MCF 10A (cell line): ENCODE results near the gene CARS1. TPM values are rescaled to one million over a fixed set of nuclear protein-coding genes. Genes with fewer than 3 reads are reported as not detected.
A peak's percentile ranks its signal among the peaks of the same experiment; 100 is the strongest.

ENCODE experiments used
- BruUV-seq: library from RNA; stranded (reverse); fragments of 400-500 nt; replicated peaks from 2 replicates; lab custom pipeline; 2021; lab: Mats Ljungman, UMichigan
- CTCF ChIA-PET: fragments of 300-600 bp; sonication (Branson Sonifier 250); formaldehyde crosslinking; extraction: SDS; loops from one replicate; lab custom pipeline; 2021; ENCODE audit warnings: antibody characterized with exemption, inconsistent platforms; lab: Yijun Ruan, JAX
- POLR2A ChIA-PET: fragments of 300-600, 350-650 bp; sonication (Branson Sonifier 250); formaldehyde crosslinking; extraction: SDS; loops from one replicate; lab custom pipeline; 2020; ENCODE audit warnings: antibody characterized with exemption, inconsistent platforms; lab: Yijun Ruan, JAX
- DNase-seq: peaks from one replicate; pipeline ENCODE4 v3.0.0-alpha.2; 2018; ENCODE audit not compliant: unreplicated experiment
- H3K27ac Mint-ChIP-seq: one replicate; pipeline ENCODE4 v1.8.0; 2022; ENCODE audit warnings: mild to moderate bottlenecking, low read depth, mixed read lengths; ENCODE audit not compliant: unreplicated experiment
- H3K27me3 Mint-ChIP-seq: one replicate; pipeline ENCODE4 v1.8.0; 2022; ENCODE audit warnings: mixed read lengths; ENCODE audit not compliant: insufficient read depth, unreplicated experiment
- H3K36me3 Mint-ChIP-seq: one replicate; pipeline ENCODE4 v1.8.0; 2022; ENCODE audit warnings: mild to moderate bottlenecking, moderate library complexity, mixed read lengths; ENCODE audit not compliant: insufficient read depth, unreplicated experiment
- H3K4me1 Mint-ChIP-seq: one replicate; pipeline ENCODE4 v1.8.0; 2022; ENCODE audit warnings: mixed read lengths; ENCODE audit not compliant: insufficient read depth, unreplicated experiment
- H3K4me3 Mint-ChIP-seq: one replicate; pipeline ENCODE4 v1.8.0; 2022; ENCODE audit warnings: mild to moderate bottlenecking, moderate library complexity, mixed read lengths; ENCODE audit not compliant: unreplicated experiment
- H3K9me3 Mint-ChIP-seq: one replicate; pipeline ENCODE4 v1.8.0; 2022; ENCODE audit warnings: mixed read lengths; ENCODE audit not compliant: unreplicated experiment
- intact Hi-C: fragments of 100-400 bp; cut with micrococcal nuclease; formaldehyde crosslinking; loops from 2 replicates; pipeline ENCODE4 v1.14.1; 2022
- total RNA-seq: library from RNA; stranded (reverse); gene quantifications from 2 replicates; pipeline ENCODE4 v1.2.3, GENCODE V29; 2022
- TF ChIP-seq, protein P1 (sequence below): fragments of 200-600 bp; IDR thresholded peaks from one replicate; pipeline ENCODE4 v1.8.0; 2022; ENCODE audit warnings: antibody characterized with exemption, mild to moderate bottlenecking; ENCODE audit not compliant: unreplicated experiment

Gene CARS1
- total RNA-seq, 1 experiment from 2014 or later = 150 TPM

GRCh38 chr11:3088806-3089205 lies 31.6 kb upstream of the CARS1 start:
- H3K27me3 Mint-ChIP-seq = no peaks in the 10 kb centered on the region
- peaks cover 12% of the 10 kb centered on the region for H3K4me1 Mint-ChIP-seq
- TF ChIP-seq, protein P1, sequence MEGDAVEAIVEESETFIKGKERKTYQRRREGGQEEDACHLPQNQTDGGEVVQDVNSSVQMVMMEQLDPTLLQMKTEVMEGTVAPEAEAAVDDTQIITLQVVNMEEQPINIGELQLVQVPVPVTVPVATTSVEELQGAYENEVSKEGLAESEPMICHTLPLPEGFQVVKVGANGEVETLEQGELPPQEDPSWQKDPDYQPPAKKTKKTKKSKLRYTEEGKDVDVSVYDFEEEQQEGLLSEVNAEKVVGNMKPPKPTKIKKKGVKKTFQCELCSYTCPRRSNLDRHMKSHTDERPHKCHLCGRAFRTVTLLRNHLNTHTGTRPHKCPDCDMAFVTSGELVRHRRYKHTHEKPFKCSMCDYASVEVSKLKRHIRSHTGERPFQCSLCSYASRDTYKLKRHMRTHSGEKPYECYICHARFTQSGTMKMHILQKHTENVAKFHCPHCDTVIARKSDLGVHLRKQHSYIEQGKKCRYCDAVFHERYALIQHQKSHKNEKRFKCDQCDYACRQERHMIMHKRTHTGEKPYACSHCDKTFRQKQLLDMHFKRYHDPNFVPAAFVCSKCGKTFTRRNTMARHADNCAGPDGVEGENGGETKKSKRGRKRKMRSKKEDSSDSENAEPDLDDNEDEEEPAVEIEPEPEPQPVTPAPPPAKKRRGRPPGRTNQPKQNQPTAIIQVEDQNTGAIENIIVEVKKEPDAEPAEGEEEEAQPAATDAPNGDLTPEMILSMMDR = no peak
- no peaks in the 10 kb centered on the region for H3K9me3 Mint-ChIP-seq
- intact Hi-C loops = no loop called here
- H3K36me3 Mint-ChIP-seq = peaks cover 69% of the 10 kb centered on the region
- no peak for DNase-seq
- no peak overlapping the region for H3K4me3 Mint-ChIP-seq
- no TSS peak for BruUV-seq
- CTCF ChIA-PET = interaction anchor here (0.6 to 12.3 kb wide), 5 partner anchors 19 to 327 kb away, joined by 3 to 160 read pairs (median 4); no protein-coding TSS in a partner anchor
- H3K27ac Mint-ChIP-seq = no peak overlapping the region
- POLR2A ChIA-PET = interaction anchor here (1.1 to 1.6 kb wide), 4 partner anchors 12 to 39 kb away, joined by 3 to 6 read pairs (median 3); partner anchors contain the start of gene CARS1

GRCh38 chr11:3087821-3088800 lies 30.9 kb upstream of the CARS1 start:
- TF ChIP-seq, protein P1 = no peak
- no peaks in the 10 kb centered on the region for H3K9me3 Mint-ChIP-seq
- no peak overlapping the region for H3K27ac Mint-ChIP-seq
- H3K4me1 Mint-ChIP-seq = peaks cover 12% of the 10 kb centered on the region
- H3K4me3 Mint-ChIP-seq = no peak overlapping the region
- ChIA-PET POLR2A (interaction anchor here (1.2 to 1.6 kb wide), 3 partner anchors 13 to 38 kb away, joined by 3 to 6 read pairs (median 3); partner anchors contain the start of gene CARS1), CTCF (interaction anchor here (0.7 to 12.3 kb wide), 5 partner anchors 18 to 158 kb away, joined by 3 to 160 read pairs (median 3); no protein-coding TSS in a partner anchor)
- H3K27me3 Mint-ChIP-seq = no peaks in the 10 kb centered on the region
- peak; percentile 51 for DNase-seq
- intact Hi-C loops = no loop called here
- peaks cover 62% of the 10 kb centered on the region for H3K36me3 Mint-ChIP-seq
- no TSS peak for BruUV-seq

DNA sequence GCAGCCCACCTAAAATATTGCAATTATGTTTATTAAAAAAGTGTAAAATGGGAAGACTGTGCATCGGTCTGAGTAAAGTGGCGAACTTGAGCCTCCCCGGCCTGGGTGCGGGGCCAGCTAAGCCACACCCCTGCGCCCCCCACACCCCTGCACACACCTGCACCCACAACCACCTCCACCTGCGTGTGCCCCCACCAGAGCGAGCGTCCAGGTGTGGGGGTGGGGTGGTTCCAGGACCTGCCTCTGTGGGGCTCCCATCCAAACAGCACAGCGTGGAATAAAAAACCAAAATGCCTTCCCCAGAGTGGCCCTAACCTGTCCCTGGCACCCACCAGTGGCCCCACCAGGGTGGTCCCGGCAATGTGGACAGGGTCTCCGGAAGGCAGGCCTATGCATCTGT lies 30.1 kb upstream of the CARS1 start:
- intact Hi-C loops = no loop called here
- H3K27me3 Mint-ChIP-seq = no peaks in the 10 kb centered on the region
- TSS peak; percentile 8 for BruUV-seq
- peaks cover 54% of the 10 kb centered on the region for H3K36me3 Mint-ChIP-seq
- TF ChIP-seq, protein P1 = no peak
- H3K4me1 Mint-ChIP-seq = peaks cover 12% of the 10 kb centered on the region
- no peaks in the 10 kb centered on the region for H3K9me3 Mint-ChIP-seq
- CTCF ChIA-PET = interaction anchor here (0.7 to 12.3 kb wide), 2 partner anchors 37 to 50 kb away, joined by 3 to 160 read pairs; no protein-coding TSS in a partner anchor
- H3K4me3 Mint-ChIP-seq = no peak overlapping the region
- POLR2A ChIA-PET = interaction anchor here (0.7 to 1.6 kb wide), 3 partner anchors 18 to 107 kb away, joined by 3 to 6 read pairs (median 3); partner anchors contain the start of gene CARS1
- H3K27ac Mint-ChIP-seq = no peak overlapping the region
- DNase-seq = no peak

- intact Hi-C loops = no loop called here
- no peak for DNase-seq
- no TSS peak for BruUV-seq
- TF ChIP-seq, protein P1 = no peak
- Mint-ChIP-seq H3K36me3 (peaks cover 48% of the 10 kb centered on the region), H3K27ac (no peak overlapping the region), H3K9me3 (no peaks in the 10 kb centered on the region), H3K4me1 (peaks cover 8% of the 10 kb centered on the region), H3K27me3 (no peaks in the 10 kb centered on the region), H3K4me3 (no peak overlapping the region)
- ChIA-PET POLR2A (interaction anchor here (0.7 to 1.6 kb wide), 3 partner anchors 17 to 106 kb away, joined by 3 read pairs; no protein-coding TSS in a partner anchor), CTCF (interaction anchor here (1.5 to 12.3 kb wide), 3 partner anchors 10 to 49 kb away, joined by 3 to 160 read pairs (median 9); no protein-coding TSS in a partner anchor)
These were observed 29.5 kb upstream of the CARS1 start for GRCh38 chr11:3086671-3087150.
